ENCODE results near the gene GNA14. TPM values are rescaled to one million over a fixed set of nuclear protein-coding genes. Genes with fewer than 3 reads are reported as not detected.
"Not testable (repeated sequence)": the region's sequence is repeated elsewhere in the genome, so short reads cannot be mapped to it uniquely, and the experiment has no call there.

GNA14 gene
- total RNA-seq, 2 experiments from 2014 or later, result not detected

DNA sequence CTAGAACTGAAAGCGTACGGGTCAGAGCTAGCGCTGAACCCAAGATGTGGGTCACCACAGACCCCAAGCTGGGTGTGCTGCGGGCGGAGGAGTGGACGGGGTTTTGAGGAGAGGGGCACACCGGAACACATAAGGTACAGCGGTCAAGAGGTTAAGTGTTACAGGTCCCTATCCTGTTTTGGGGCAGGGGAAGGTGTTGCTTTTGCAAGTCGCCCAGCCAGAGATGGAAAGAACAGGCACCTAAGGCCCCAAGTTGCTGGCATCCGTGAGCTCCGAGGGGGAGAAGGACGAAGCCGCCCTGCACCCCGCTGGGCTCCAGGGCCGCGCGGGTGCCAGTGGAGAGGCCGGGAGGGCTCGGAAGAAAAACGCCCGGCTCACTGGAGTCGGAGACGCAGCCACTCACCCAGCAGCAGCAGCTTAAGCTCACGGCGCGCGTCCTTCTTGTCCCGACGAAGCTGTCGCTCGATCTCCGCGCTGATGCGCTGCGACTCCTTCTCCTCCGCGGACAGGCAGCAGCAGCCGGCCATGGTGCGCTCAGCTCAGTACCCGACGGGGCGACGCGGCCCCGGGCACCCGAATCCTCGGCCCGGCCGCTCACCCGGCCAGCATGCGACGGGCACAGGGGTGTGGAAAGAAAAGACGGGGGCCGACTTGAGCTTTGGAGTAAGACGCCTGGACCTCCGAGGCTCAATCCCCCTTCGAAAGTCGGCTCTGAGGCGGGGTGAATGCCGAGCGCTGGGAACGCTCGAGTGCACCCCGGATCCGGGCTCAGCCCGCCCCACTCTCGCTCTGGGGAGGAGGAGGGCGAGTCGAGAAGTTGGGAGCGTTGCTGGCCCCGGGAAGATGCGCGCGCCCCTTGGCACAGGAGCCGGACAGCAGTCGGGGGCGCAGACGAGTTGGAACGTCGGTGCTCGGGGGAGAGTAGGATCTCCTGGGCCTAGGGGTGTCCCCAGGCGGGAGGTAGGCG lies 572 bp downstream of the GNA14 start:
- ChIA-PET CTCF (interaction anchor here (0.6 kb wide), 1 partner anchor 9 kb away, joined by 4 read pairs; no protein-coding TSS in a partner anchor), POLR2A (no interaction called here)

DNA sequence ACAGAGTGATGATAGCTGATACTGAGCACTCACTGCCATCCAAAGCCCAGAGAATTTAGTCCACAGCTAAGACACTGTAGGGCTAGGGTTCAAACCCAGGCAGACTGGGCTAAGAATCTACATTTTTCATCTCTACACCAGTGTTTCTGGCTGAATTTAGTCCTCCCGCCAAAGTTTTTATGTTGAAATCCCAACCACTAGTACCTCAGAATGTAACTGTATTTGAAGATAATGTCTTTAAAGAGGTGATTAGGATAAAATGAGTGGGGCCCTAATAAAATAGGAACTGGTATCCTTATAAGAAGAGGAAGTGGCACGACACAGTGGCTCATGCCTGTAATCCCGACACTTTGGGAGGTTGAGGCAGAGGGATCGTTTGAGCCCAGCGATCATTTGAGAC lies 4.3 kb downstream of the GNA14 start:
- CTCF ChIA-PET, result no interaction called here
- POLR2A ChIA-PET, result no interaction called here

DNA sequence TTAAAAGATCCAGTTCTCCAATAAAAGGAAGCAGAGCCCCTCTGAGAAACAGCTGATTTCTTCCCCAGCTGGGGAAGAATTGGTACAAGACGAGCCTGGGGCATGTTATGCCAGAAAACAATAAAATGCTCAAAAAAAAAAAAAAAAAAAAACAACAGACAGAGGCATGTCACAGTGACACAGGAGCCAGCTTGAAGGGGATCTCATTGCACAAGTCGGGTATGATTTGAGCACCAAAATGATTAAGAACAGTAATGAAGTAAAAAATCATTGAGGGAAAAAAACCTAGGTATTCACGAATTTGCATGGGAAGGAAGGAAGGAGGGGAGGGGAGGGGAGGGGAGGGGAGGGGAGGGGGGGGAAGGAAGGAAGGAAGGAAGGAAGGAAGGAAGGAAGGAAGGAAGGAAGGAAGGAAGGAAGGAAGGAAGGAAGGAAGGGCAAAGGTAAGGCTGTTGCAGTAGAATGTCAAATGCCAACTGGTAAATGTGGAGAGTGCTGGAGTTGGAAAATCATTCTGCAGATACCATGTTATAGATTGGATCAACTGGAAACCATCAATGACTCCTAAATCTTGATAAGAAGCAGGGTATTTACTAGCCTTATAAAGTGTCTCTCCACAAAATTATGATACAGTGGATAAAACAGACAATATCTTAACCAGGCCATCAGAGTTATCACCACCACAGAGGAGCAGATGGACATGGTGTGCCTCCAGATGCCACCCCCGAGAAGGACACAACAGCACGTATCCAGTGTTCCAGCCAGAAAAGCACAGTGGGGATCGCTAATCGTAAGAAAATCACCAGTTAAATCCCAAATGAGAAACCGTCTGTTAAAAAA lies 7.2 kb downstream of the GNA14 start:
- CTCF ChIA-PET, result no interaction called here
- POLR2A ChIA-PET, result no interaction called here

DNA sequence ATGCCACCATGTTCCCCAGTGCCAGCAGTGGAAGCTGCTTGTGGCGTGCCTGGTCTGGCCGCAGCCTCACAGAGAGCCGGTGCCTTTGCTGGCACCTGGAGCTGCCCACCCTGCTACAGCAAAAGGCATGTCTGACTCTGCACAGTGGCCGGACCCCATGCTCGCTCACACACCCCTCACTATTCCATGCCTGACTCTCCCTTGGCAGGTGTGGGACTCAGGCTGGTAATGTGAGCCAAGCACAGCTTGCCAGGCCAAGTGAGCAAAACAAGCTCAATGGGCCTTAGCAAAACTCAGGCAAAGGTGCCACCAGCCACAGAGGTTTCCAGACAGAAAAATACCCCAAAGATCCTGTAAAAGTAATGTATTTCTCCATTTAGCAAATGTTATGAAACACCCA lies 15.5 kb downstream of the GNA14 start:
- ChIA-PET CTCF (no interaction called here), POLR2A (no interaction called here)

DNA sequence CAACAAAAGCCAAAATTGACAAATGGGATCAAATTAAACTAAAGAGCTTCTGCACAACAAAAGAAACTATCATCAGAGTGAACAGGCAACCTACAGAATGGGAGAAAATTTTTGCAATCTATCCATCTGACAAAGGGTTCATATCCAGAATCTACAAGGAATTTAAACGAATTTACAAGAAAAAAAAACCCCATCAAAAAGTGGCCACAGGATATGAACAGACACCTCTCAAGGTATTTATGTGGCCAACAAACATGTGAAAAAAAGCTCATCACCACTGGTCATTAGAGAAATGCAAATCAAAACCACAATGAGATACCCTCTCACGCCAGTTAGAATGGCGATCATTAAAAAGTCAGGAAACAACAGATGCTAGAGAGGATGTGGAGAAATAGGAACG lies 19.3 kb downstream of the GNA14 start:
- POLR2A ChIA-PET, CTCF ChIA-PET: not testable (repeated sequence)

DNA sequence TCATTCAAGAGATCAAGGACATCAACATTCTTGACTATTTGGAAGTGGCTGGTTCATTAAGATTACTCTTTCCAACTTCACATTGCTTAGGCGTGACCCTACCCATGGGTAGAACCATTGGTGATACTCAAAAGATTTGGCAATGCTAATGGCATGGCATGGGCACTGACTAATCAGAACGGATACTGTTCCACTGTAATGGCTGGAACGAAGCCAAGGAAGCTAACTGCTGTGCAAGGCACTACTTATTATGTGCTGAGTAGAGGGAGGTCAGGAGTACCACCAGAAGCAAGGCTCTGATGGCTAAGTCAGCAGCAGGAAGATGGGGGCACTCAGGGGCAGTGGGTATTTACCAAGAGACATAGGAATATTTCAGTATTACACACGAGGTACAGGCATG lies 31.9 kb downstream of the GNA14 start:
- CTCF ChIA-PET, result no interaction called here
- POLR2A ChIA-PET, result no interaction called here

DNA sequence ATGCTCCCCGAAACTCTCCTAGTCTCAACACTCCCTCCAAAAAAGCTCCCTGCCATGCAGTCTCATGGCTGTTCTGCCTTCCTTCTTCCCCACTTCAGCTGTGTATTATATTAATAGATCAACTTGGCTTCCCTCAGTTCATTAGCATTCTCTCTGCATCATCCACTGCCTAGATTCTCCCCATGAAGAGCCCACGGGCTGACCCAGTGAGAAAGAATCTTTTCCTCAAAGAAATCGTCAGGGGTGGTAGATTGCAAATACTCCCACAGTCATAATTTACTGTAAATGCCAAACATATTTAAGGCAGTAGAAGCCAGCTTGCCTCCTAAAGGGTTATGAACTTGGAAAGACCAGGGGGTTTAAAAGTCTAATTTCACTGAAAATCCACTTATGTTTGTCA lies 33.5 kb downstream of the GNA14 start:
- POLR2A ChIA-PET, result no interaction called here
- CTCF ChIA-PET, result no interaction called here

DNA sequence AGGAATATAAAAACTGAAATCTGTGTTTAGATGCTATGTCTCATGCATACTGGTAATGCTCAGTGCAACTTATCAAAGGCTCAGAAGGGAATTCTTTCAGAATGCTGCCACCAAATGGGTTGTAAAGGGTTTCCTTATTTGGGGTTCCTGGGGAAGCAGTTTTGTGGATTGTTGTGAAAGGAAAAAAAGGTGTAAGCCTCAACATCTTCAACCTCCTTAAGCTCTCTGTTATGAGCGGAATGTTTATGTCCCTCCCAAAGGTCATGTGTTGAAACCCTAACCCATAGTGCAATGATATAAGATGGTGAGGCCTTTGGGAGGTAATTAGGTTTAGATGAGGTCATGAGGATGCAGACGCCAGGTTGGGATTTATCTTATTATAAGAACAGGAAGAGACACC lies 41.6 kb downstream of the GNA14 start:
- ChIA-PET CTCF (no interaction called here), POLR2A (no interaction called here)

DNA sequence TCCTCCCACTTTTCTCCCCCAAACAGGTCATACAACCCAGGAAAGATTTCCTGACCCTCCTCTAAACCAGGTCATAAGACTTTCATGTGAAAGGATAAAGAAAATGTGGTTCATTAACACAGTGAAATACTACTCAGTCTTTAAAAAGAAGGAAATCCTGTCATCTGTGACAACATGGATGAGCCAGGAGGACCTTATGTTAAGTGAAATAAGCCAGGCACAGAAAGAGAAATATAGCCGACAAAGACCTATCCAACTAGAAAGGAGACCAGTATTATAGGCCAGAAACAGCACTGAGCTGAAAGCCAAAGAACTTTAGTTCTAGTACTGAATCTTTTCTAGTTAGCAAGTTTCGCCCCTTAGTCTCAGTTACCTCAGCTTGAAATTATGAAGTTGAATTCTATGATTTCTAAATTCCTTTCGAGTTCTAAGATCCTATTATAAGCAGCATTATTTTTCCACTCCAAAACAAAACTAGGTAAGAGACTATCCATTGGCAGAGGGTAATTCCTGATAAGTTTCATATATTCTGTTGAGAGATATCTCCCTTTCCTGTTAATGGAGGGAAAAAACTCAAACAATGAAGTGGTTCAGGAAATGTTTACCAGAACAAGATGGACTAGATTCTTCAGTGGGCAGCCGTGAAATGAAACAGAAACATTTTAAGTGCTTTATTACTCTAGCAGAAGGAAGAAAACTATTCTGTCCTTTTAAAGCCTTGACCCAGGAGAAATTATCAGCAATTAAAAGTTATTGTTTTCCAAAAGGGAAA lies 42.5 kb downstream of the GNA14 start:
- ChIA-PET CTCF (no interaction called here), POLR2A (no interaction called here)

DNA sequence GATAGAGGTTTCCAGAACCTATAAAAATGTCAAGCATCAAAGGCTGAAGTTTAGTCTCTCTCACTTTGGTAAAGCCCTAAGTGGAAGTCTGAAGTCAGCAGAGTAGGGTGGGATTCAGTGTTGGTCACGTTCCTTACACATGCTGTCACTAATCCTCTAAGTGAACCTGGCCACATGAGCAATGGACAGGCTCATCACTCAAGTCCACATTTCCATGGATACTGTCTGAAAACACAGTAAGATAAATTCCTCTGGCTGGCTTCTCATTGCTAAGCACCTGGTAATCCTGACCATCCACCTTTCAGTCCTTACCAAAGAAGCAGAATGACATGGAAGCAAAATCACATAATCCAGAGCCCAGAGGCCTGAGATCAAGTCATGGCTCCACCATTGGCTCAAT lies 43.8 kb downstream of the GNA14 start:
- ChIA-PET CTCF (no interaction called here), POLR2A (no interaction called here)

DNA sequence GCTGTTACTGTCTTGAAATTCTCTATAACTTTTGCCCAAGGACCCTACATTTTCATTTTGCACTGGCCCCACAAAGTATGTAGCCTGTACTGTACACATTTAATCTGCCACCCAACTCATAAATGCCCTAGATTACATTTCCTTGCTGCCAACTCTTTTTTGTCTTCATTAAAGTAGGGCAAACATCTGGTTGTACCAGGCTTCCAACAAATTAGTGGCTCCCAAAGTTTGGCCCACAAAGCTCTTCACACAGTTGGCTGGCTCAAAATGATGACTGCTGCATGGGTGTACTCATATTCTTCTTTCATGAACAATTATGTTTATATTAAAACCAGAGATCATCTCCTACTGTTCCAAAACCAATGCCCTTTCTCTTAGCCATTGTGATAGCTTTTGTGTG lies 45.3 kb downstream of the GNA14 start:
- ChIA-PET CTCF (no interaction called here), POLR2A (no interaction called here)

DNA sequence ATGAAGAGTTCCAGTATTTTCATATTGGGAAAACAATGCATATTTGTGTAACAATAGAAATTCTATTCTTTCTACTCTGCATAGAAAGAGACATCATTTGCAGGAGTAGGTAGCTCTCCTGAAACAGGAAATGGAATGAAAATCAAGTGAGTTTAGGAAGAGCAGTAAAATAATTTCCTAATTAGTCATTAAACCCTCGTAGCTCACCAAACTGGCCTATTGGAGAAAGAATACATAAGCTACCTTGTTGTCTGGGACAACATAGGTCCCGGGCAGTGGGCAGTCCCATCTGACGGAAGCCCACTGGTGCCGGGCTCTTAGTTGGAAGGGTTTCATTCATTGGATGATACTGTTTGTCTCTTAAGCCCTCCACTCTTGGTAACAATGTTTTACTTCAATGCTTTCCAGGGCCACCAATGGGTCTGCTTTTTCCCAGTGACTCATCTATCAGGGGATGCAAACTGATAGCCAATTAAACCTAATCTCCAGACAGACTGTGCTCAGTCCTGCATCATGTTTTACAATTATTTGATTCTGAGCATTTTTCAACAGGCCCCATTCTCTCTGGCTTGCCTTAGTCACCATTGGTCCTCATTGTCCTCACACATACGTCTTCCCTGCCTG lies 46.5 kb downstream of the GNA14 start:
- CTCF ChIA-PET, result no interaction called here
- POLR2A ChIA-PET, result no interaction called here

DNA sequence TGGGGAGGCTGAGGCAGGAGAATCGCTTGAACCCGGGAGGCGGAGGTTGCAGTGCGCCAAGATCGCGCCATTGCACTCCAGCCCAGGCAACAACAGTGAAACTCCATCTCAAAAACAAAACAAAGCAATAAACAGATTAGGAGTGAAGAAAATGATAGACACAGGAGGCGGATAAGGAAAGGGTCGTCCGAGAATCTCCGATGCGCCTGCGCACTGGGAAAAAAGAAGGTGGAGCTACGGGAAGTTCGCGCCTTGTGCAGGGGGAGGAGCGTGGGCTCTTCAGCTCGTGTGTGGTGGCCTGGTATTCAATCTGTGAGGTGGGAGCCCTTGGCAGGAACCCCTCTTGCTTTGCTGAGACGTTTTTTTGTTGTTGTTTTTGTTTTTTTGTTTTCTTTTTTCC lies 47.3 kb downstream of the GNA14 start:
- ChIA-PET POLR2A (no interaction called here), CTCF (no interaction called here)

DNA sequence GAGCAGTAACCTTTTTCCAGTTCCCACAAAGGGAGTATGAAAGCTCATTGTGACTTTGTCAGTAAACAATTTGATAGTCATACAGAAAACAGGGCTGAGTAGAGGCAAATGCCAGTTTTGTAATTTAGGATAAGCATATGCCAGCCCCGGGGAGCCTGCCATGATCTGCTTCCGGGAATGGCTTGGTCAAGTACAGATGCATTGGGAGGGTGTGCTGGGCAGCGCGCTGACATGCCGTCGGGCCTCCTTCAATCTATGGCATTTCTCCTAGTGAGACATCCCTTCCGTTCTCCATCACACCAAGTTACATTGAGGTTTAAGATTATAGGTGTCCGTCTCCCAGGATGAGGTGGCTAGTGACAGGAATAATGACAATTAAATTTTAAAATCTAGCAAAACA lies 48.6 kb downstream of the GNA14 start:
- ChIA-PET POLR2A (no interaction called here), CTCF (no interaction called here)

DNA sequence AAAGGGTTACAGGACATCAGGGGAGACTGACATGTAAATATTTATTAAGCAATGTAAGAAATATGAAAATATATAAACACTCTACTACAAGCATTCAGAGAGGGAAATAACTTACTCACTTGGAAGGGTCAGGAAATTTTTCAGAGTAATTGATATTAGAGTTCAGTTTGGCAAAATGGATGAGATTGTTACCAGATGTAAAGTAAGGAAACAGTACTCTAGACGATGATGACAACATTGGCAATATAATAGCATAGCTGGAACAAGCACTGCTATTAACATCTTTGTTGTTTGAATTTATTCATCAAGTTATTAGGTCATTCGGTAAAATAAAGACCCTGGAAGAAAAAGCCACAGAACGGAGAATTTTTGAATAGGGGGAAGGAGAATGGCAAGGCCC lies 49.1 kb downstream of the GNA14 start:
- CTCF ChIA-PET, result no interaction called here
- POLR2A ChIA-PET, result no interaction called here

DNA sequence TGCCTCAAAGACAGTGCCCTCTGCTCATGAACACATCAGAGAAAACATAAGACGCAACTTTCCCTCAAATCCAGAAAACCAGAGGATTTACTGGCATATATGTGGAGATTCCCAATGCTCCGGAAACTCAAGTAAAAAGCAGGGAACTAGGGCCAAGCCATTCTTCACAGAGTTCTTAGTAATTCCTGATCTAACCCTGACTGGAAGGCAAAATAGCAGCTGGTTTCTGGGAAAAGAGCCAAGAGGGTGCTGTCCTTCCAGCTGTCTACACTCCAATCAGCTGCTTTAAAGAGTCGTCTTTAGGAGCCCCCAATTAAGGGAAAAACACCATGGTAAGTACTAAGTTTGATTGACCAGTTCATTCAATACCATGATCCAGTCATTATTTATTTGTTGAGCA lies 49.6 kb downstream of the GNA14 start:
- POLR2A ChIA-PET, result no interaction called here
- CTCF ChIA-PET, result no interaction called here

DNA sequence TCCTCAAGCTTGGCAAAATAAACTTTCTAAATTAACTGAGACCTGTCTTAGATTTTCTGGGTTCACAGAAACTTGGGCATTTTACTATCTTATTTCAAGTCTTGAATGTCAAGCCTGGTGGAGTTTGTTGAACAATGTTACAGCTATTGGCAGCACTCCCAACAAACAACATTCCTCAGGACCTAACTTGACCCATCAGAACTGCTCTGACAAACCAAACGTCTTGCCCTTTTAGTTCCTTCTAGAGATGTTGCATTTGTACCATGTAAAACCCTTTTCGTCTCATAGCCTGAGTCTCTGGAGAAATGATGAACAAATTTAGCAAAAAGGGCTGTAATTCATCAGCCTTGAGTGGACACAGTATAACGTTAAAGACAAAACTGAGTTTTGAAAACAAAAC lies 51.1 kb downstream of the GNA14 start:
- POLR2A ChIA-PET, result no interaction called here
- CTCF ChIA-PET, result no interaction called here

DNA sequence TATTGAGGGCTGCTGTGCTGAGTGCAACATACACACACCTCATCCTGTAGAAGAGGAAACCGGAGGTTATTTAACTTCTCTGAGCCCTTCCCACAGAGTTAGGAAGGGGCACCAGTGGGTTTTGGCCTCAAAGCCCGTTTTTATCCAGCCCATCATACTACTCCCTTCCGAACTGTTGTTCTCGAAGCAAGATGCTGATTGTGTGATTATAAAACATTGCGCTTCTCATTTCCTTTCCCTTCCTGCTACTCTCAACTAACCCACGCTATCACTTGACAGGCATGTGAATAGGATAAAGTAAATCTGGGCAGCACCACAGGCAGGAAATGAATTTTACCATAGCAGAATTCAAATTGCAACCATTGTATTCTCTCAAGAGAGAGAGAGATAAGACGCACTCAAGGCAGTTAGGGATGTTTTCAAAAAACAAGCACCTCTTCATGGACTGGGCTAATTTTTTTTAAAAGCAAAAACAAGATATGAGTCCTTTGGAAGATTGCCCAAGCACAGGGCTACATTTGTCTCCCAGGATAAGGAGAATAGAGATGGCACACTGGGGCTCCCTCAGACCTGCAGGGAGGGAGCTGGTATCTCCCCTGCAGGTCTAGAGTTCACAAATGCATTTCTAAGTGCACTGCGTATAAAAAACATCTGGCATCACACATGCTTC lies 52.6 kb downstream of the GNA14 start:
- POLR2A ChIA-PET, result no interaction called here
- CTCF ChIA-PET, result no interaction called here

DNA sequence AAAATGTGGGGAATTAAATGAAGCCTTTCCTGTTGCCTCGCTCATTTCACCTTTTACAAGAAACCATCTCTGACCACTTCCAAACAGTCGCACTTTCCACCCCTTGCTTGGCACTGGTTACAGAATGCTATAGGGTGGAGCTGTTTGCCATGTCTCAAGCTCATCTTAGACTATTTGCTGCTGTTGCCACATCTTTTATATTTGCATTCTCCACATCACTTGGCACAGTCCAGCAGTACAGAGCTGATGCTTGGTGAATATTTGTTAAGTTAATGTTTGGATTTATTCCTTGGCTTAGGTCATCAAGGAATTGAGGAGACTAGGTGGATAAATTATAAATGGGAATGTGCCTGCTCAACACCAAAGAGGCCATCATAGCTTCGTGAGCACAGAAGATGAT lies 53.2 kb downstream of the GNA14 start:
- ChIA-PET POLR2A (no interaction called here), CTCF (no interaction called here)

DNA sequence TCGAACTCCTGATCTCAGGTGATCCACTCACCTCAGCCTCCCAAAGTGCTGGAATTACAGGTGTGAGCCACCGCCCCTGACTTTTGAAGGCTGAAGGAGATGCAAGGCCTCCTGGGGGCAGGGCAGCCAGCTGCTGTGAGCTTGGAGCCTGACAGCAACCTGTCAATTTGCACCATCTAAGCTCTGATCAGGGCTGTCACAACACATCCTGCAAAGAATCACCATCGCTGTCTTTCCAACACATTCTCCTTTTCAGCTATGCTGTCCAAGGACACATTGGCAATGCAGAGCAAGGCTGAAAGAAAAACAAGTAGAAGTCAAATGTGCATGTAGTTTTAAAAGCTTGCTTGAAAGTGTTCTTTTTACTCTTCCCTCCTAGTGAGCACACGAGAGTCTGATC lies 54.6 kb downstream of the GNA14 start:
- POLR2A ChIA-PET, result no interaction called here
- CTCF ChIA-PET, result no interaction called here

All from activated CD8-positive, alpha-beta memory T cell treated with anti-CD3 and anti-CD28 coated beads for 36 hours (primary cell).